Transverse colon (tissue), 4 donors: ENCODE measurements around the gene NXPE4. TPM values are rescaled to one million over a fixed set of nuclear protein-coding genes. Genes with fewer than 3 reads are reported as not detected.
"Not testable (repeated sequence)": the region's sequence is repeated elsewhere in the genome, so short reads cannot be mapped to it uniquely, and the experiment has no call there.

Experiments
- DNase-seq: peaks from one replicate; pipeline ENCODE4 v3.0.0-alpha.2; 2019
- H3K27ac ChIP-seq, 4 donors: fragments of 200-600 bp; sonication (generic); 2 replicates each; pipeline ENCODE4 v1.5.1; 2016 to 2018; ENCODE audit warnings: inconsistent platforms in 4 of 4
- H3K27me3 ChIP-seq: fragments of 200-600 bp; sonication (generic); 2 replicates; pipeline ENCODE4 v1.5.1; 2017; ENCODE audit warnings: inconsistent platforms
- H3K36me3 ChIP-seq, 4 donors: fragments of 200-600 bp; sonication (generic); 2 replicates each; pipeline ENCODE4 v1.5.1; 2017 to 2019; ENCODE audit warnings: inconsistent platforms in 4 of 4
- H3K4me1 ChIP-seq, 4 donors: fragments of 200-600 bp; sonication (generic); 2 replicates each; pipeline ENCODE4 v1.5.1; 2017 to 2020; ENCODE audit warnings: inconsistent platforms in 4 of 4
- H3K4me3 ChIP-seq, 4 donors: fragments of 200-600 bp; sonication (generic); 1 replicate in 1 of 4; 2 replicates in 3 of 4; pipeline versions ENCODE4 v1.5.1 to v1.6.1; 2017 to 2019; ENCODE audit warnings: inconsistent platforms in 4 of 4
- H3K9me3 ChIP-seq, 2 donors: fragments of 200-600 bp; sonication (generic); 2 replicates each; pipeline ENCODE4 v1.5.1; 2017 to 2019; ENCODE audit warnings: inconsistent platforms in 2 of 2
- CTCF ChIP-seq, 5 experiments: fragments of 200-600 bp in 3 of 5; fragments of 450-650 bp in 2 of 5; sonication (generic) in 3 of 5; IDR thresholded peaks; 1 replicate in 2 of 5; 2 replicates in 3 of 5; pipeline ENCODE4 v1.5.1; 2016 to 2017; ENCODE audit warnings: antibody characterized with exemption in 5 of 5, inconsistent platforms in 3 of 5, mild to moderate bottlenecking in 2 of 5, moderate library complexity in 1 of 5
- EP300 ChIP-seq: sonication (generic); formaldehyde crosslinking; IDR thresholded peaks from one replicate; pipeline ENCODE4 v1.6.1; 2017; ENCODE audit warnings: antibody characterized with exemption, low read depth
- POLR2A ChIP-seq: fragments of 450-650 bp; IDR thresholded peaks from one replicate; pipeline ENCODE4 v1.6.1; 2016; ENCODE audit warnings: antibody characterized with exemption, mild to moderate bottlenecking, moderate library complexity
- POLR2AphosphoS5 ChIP-seq, 3 donors: sonication (generic); formaldehyde crosslinking; IDR thresholded peaks; one replicate each; pipeline ENCODE4 v1.6.1; 2016; ENCODE audit warnings: antibody characterized with exemption in 3 of 3
- WGBS, 2 donors: methylation state at CpG; one replicate each; pipeline ENCODE4 v1.1.5; 2018; ENCODE audit warnings: low coverage in 1 of 2; 5-methylcytosine and 5-hydroxymethylcytosine counted together
- in situ Hi-C, 4 donors: fragments of 200-750 bp; cut with MboI; loops; one replicate each; pipeline versions ENCODE4 v1.15.0 to v1.15.1; 2017; ENCODE audit warnings: low sequenced_read_pairs in 3 of 4, low pct_ligation_motif_present in 1 of 4, low pct_unique_long_range_greater_than_20kb in 1 of 4
- intact Hi-C: fragments of 100-400 bp; cut with DNase I; formaldehyde crosslinking; loops from one replicate; pipeline ENCODE4 v1.15.1; 2023; ENCODE audit warnings: low total_unique reads
- total RNA-seq, 4 donors: library from RNA; depleted of rRNA; stranded (reverse); fragments of >200 nt; gene quantifications; one replicate each; pipeline ENCODE4 v1.1.0, GENCODE V29; 2016

Gene NXPE4
- total RNA-seq, 4 donors from 2014 or later, result 184 to 292 (median 263) TPM

DNA sequence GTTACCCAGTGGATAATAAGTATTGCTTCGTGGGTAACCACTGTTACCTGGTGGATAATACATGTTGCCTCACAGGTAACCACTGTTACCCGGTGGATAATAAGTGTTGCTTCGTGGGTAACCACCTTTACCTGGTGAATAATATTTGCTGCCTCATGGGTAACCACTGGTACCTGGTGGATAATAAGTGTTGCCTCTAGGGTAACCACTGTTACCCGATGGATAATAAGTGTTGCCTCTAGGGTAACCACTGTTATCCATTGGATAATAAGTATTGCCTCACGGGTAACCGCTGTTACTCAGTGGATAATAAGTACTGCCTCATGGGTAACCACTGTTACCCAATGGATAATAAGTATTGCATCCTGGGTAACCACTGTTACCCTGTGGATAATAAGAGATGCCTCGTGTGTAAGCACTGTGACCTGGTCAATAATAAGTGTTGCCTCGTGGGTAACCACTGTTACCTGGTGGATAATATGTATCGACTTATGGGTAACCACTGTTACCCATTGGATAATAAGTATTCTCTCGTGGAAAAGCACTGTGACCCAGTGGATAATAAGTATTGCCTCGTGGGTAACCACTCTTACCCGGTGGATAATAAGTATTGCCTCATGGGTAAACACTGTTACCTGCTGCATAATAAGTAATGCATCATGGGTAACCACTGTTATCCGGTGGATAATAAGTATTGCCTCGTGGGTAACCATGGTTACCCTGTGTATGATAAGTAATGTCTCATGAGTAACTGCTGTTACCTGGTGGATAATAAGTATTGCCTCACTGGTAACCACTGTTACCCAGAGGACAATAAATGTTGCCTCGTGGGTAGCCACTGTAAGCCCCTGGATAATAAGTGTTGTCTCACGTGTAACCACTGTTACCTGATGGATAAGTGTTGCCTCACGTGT lies 20.1 kb upstream of the NXPE4 start:
- Histone ChIP-seq H3K4me3 (no peak overlapping the region), H3K4me1 (no peaks in the 10 kb centered on the region), H3K27me3 (no peaks in the 10 kb centered on the region), H3K36me3 (no peaks in the 10 kb centered on the region), H3K27ac (no peak overlapping the region), H3K9me3 (no peaks in the 10 kb centered on the region)
- intact Hi-C loops (no loop called here), in situ Hi-C loops (no loop called here)
- 81 to 91% methylated on average over 4 to 17 of the region's 17 CpGs for whole genome bisulfite sequencing, 2 donors
- DNase-seq, result no peak
- TF ChIP-seq POLR2AphosphoS5 (IDR thresholded peaks at IDR 0.05) (peak in 1 of 3 donors; percentile 19), POLR2A (no peak), CTCF (IDR thresholded peaks at IDR 0.05) (no peak), EP300 (no peak)

DNA sequence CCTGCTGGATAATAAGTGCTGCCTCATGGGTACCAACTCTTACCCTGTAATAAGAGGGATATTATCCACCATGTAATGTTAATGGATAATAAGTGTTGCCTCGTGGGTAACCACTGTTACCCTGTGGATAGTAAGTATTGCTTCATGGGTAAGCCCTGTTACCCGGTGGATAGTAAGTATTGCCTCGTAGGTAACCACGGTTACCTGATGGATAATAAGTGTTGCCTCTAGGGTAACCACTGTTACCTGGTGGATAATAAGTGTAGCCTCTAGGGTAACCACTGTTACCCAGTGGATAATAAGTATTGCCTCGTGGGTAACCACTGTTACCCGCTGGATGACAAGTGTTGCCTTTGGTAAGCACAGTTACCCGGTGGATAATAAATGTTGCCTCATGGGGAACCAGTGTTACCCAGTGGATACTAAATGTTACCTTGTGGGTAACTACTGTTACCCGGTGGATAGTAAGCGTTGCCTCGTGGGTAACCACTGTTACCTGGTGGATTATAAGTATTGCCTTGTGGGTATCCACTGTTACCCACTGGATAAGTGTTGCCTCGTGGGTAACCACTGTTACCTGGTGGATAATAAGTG lies 18.6 kb upstream of the NXPE4 start:
- Histone ChIP-seq H3K4me1 (no peaks in the 10 kb centered on the region), H3K4me3 (no peak overlapping the region), H3K9me3 (no peaks in the 10 kb centered on the region), H3K36me3 (no peaks in the 10 kb centered on the region), H3K27ac (no peak overlapping the region), H3K27me3 (no peaks in the 10 kb centered on the region)
- in situ Hi-C loops, result no loop called here
- TF ChIP-seq POLR2AphosphoS5 (IDR thresholded peaks at IDR 0.05) (peak in 1 of 3 donors; percentile 9), POLR2A (no peak)
- 88 to 90% methylated on average over 4 to 11 of the region's 11 CpGs for WGBS, 2 donors
- intact Hi-C loops, result no loop called here
- no peak for DNase-seq

DNA sequence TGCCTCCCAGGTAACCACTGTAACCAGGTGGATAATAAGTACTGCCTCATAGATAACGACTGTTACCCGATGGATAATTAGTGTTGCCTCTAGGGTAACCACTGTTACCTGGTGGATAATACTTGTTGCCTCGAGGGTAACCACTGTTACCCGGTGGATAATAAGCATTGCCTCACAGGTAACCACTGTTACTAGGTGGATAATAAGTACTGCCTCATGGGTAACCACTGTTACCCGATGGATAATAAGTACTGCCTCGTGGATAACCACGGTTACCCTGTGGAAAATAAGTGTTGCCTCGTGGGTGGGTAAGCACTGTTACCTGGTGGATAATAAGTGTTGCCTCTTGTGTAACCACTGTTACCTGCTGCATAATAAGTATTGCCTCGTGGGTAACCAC lies 17.5 kb upstream of the NXPE4 start:
- in situ Hi-C loops, H3K4me1 ChIP-seq, H3K36me3 ChIP-seq, H3K9me3 ChIP-seq, H3K27ac ChIP-seq, H3K27me3 ChIP-seq, DNase-seq, intact Hi-C loops, H3K4me3 ChIP-seq: not testable (repeated sequence)
- WGBS, 2 donors, result 79% methylated on average over 5 to 9 of the region's 9 CpGs

DNA sequence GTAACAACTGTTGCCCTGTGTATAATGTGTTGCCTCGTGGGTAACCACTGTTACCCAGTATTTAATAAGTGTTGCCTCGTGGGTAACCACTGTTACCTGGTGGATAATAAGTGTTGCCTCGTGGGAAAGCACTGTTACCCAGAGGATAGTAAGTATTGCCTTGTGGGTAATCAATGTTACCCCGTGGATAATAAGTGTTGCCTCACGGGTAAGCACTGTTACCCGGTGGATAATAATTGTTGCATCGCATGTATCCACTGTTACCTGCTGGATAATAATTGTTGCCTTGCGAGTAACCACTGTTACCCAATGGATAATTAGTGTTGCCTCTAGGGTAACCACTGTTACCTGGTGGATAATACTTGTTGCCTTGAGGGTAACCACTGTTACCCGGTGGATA lies 17.1 kb upstream of the NXPE4 start:
- H3K4me1 ChIP-seq, result no peaks in the 10 kb centered on the region
- intact Hi-C loops, result no loop called here
- H3K9me3 ChIP-seq, result no peaks in the 10 kb centered on the region
- TF ChIP-seq EP300, result no peak
- no peak for TF ChIP-seq POLR2A
- TF ChIP-seq POLR2AphosphoS5 (IDR thresholded peaks at IDR 0.05), result no peak
- TF ChIP-seq CTCF (IDR thresholded peaks at IDR 0.05), result no peak
- no peaks in the 10 kb centered on the region for H3K27me3 ChIP-seq
- H3K4me3 ChIP-seq, result no peak overlapping the region
- 94 to 100% methylated on average over 1 to 9 of the region's 9 CpGs for WGBS, 2 donors
- DNase-seq, result no peak
- in situ Hi-C loops, result no loop called here
- H3K27ac ChIP-seq, result no peak overlapping the region
- H3K36me3 ChIP-seq, result no peaks in the 10 kb centered on the region

DNA sequence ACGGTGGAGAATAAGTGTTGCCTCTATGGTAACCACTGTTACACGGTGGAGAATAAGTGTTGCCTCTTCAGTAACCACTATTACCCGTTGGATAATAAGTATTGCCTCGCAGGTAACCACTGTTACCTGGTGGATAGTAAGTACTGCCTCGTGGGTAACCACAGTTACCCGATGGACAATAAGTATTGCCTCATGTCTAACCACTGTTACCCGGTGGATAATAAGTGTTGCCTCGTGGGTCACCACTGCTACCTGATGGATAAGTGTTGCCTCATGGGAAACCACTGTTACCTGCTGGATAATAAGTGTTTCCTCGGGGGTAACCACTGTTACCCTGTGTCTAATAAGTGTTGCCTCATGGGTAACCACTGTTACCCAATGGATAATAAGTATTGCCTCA lies 16.6 kb upstream of the NXPE4 start:
- DNase-seq, H3K4me3 ChIP-seq, H3K36me3 ChIP-seq, in situ Hi-C loops, H3K27ac ChIP-seq, H3K9me3 ChIP-seq, H3K27me3 ChIP-seq, intact Hi-C loops, H3K4me1 ChIP-seq: not testable (repeated sequence)
- 78 to 92% methylated on average over 4 to 9 of the region's 9 CpGs for WGBS, 2 donors
